IMR-90 (cell line): ENCODE measurements around the gene KPTN. TPM values are rescaled to one million over a fixed set of nuclear protein-coding genes. Genes with fewer than 3 reads are reported as not detected.

Experiments
- ATAC-seq: fragments of 200-7000 bp; cut with Tn5 transposase; 2 replicates; pipeline ENCODE4 v1.9.1; 2020; ENCODE audit warnings: low read depth, mild to moderate bottlenecking, moderate library complexity
- BruUV-seq: library from RNA; stranded (reverse); fragments of 400-500 nt; replicated peaks from 2 replicates; lab custom pipeline; 2021; lab: Mats Ljungman, UMichigan
- CTCF ChIA-PET: fragments of 300-600 bp; formaldehyde crosslinking; extraction: SDS; loops from one replicate; lab custom pipeline; 2021; ENCODE audit warnings: antibody characterized with exemption; lab: Yijun Ruan, JAX
- POLR2A ChIA-PET: fragments of 300-600 bp; sonication (Branson Sonifier 250); formaldehyde crosslinking; loops from one replicate; lab custom pipeline; 2022; ENCODE audit warnings: antibody characterized with exemption; ENCODE audit not compliant: unreplicated experiment; lab: Charles Lee
- DNase-seq: peaks from one replicate; pipeline ENCODE4 v3.0.0; 2013
- H2AFZ ChIP-seq: replicated peaks from 2 replicates; pipeline ENCODE3; 2013; ENCODE audit warnings: low read length, mild to moderate bottlenecking; ENCODE audit not compliant: poor library complexity
- H2AK5ac ChIP-seq: 2 replicates; pipeline ENCODE4 v1.6.1; 2013; ENCODE audit warnings: low read depth, low read length, inconsistent platforms
- H2AK9ac ChIP-seq: replicated peaks from 2 replicates; pipeline ENCODE3; 2013; ENCODE audit warnings: mild to moderate bottlenecking, low read depth, low read length, moderate library complexity; ENCODE audit not compliant: poor library complexity
- H2BK120ac ChIP-seq: 2 replicates; pipeline ENCODE4 v1.6.1; 2013; ENCODE audit warnings: low read depth, low read length, inconsistent platforms
- H2BK15ac ChIP-seq: 3 replicates; pipeline ENCODE4 v1.6.1; 2013; ENCODE audit warnings: low read depth, low read length, inconsistent platforms
- H2BK20ac ChIP-seq: 2 replicates; pipeline ENCODE4 v1.6.1; 2013; ENCODE audit warnings: low read depth, mild to moderate bottlenecking, inconsistent platforms, low read length, moderate library complexity
- H2BK5ac ChIP-seq: 2 replicates; pipeline ENCODE4 v1.6.1; 2013; ENCODE audit warnings: mild to moderate bottlenecking, low read depth, low read length, inconsistent platforms; ENCODE audit not compliant: poor library complexity, severe bottlenecking
- H3K14ac ChIP-seq: replicated peaks from 2 replicates; pipeline ENCODE4 v1.6.1; 2013; ENCODE audit warnings: low read depth, low read length, inconsistent platforms
- H3K18ac ChIP-seq: 2 replicates; pipeline ENCODE4 v1.6.1; 2013; ENCODE audit warnings: low read depth, low read length, control low read depth
- H3K23ac ChIP-seq: 2 replicates; pipeline ENCODE4 v1.6.1; 2013; ENCODE audit warnings: low read depth, low read length, inconsistent platforms
- H3K27ac ChIP-seq: 2 replicates; pipeline ENCODE4 v1.5.1; 2013; ENCODE audit warnings: mild to moderate bottlenecking, control low read depth, low read length; ENCODE audit not compliant: insufficient read depth
- H3K27me3 ChIP-seq: 2 replicates; pipeline ENCODE4 v1.6.1; 2013; ENCODE audit warnings: low read length; ENCODE audit not compliant: control insufficient read depth, insufficient read depth
- H3K36me3 ChIP-seq: 2 replicates; pipeline ENCODE4 v1.6.1; 2013; ENCODE audit warnings: low read length, mixed read lengths; ENCODE audit not compliant: control insufficient read depth, insufficient read depth
- H3K4ac ChIP-seq: 2 replicates; pipeline ENCODE4 v1.6.1; 2013; ENCODE audit warnings: low read depth, low read length, inconsistent platforms
- H3K4me1 ChIP-seq: 2 replicates; pipeline ENCODE4 v1.6.1; 2013; ENCODE audit warnings: low read length, mixed read lengths; ENCODE audit not compliant: control insufficient read depth, insufficient read depth
- H3K4me2 ChIP-seq: 2 replicates; pipeline ENCODE4 v1.6.1; 2013; ENCODE audit warnings: low read depth, mild to moderate bottlenecking, control low read depth, low read length, moderate library complexity
- H3K4me3 ChIP-seq: 2 replicates; pipeline ENCODE4 v1.5.1; 2013; ENCODE audit warnings: low read depth, mild to moderate bottlenecking, control low read depth, low read length, moderate library complexity; ENCODE audit not compliant: insufficient read depth
- H3K56ac ChIP-seq: 2 replicates; pipeline ENCODE4 v1.6.1; 2013; ENCODE audit warnings: low read length, inconsistent platforms; ENCODE audit not compliant: insufficient read depth; ENCODE audit errors: extremely low read depth
- H3K79me1 ChIP-seq, 2 experiments: 2 replicates each; pipeline ENCODE4 v1.6.1; 2013; ENCODE audit warnings: low read length in 2 of 2, inconsistent platforms in 1 of 2, low read depth in 1 of 2
- H3K9ac ChIP-seq: 2 replicates; pipeline ENCODE4 v1.6.1; 2013; ENCODE audit warnings: low read depth, low read length, control low read depth
- H3K9me1 ChIP-seq: 2 replicates; pipeline ENCODE4 v1.6.1; 2013; ENCODE audit warnings: low read length, inconsistent platforms; ENCODE audit not compliant: insufficient read depth
- H3K9me3 ChIP-seq: 2 replicates; pipeline ENCODE4 v1.6.1; 2013; ENCODE audit warnings: low read length; ENCODE audit not compliant: control insufficient read depth, insufficient read depth
- H4K20me1 ChIP-seq: 2 replicates; pipeline ENCODE4 v1.6.1; 2013; ENCODE audit warnings: low read length, inconsistent platforms; ENCODE audit not compliant: insufficient read depth
- H4K5ac ChIP-seq: 2 replicates; pipeline ENCODE4 v1.6.1; 2013; ENCODE audit warnings: mild to moderate bottlenecking, low read depth, low read length, control low read depth
- H4K8ac ChIP-seq, 2 experiments: 2 replicates each; pipeline ENCODE4 v1.6.1; 2013; ENCODE audit warnings: low read depth in 2 of 2, low read length in 2 of 2, control low read depth in 1 of 2, inconsistent platforms in 1 of 2
- H4K91ac ChIP-seq: 2 replicates; pipeline ENCODE4 v1.6.1; 2013; ENCODE audit warnings: low read depth, low read length, inconsistent platforms; ENCODE audit not compliant: insufficient read depth
- BHLHE40 ChIP-seq: fragments of 150-350 bp; IDR thresholded peaks from 2 replicates; pipeline ENCODE4 v1.6.1; 2016; ENCODE audit warnings: mild to moderate bottlenecking, low read depth, low read length
- CEBPB ChIP-seq: IDR thresholded peaks from 2 replicates; pipeline ENCODE4 v1.6.1; 2012; ENCODE audit warnings: low read depth, low read length, improper control_type of control experiment
- CHD1 ChIP-seq: IDR thresholded peaks from 2 replicates; pipeline ENCODE4 v1.6.1; 2012; ENCODE audit warnings: low read depth, low read length, improper control_type of control experiment
- MAFK ChIP-seq: IDR thresholded peaks from 2 replicates; pipeline ENCODE4 v1.6.1; 2012; ENCODE audit warnings: low read depth, low read length, improper control_type of control experiment
- MAZ ChIP-seq: IDR thresholded peaks from 2 replicates; pipeline ENCODE4 v1.6.1; 2012; ENCODE audit warnings: low read depth, mild to moderate bottlenecking, low read length, improper control_type of control experiment, moderate library complexity, borderline replicate concordance
- NFE2L2 ChIP-seq: fragments of 150-350 bp; IDR thresholded peaks from 2 replicates; pipeline ENCODE4 v1.6.1; 2016; ENCODE audit warnings: low read depth, mild to moderate bottlenecking, low read length
- POLR2A ChIP-seq: IDR thresholded peaks from 2 replicates; pipeline ENCODE4 v1.6.1; 2012; ENCODE audit warnings: mild to moderate bottlenecking, low read depth, low read length
- RAD21 ChIP-seq: IDR thresholded peaks from 2 replicates; pipeline ENCODE4 v1.6.1; 2012; ENCODE audit warnings: low read length, improper control_type of control experiment
- RCOR1 ChIP-seq: IDR thresholded peaks from 2 replicates; pipeline ENCODE4 v1.6.1; 2012; ENCODE audit warnings: mild to moderate bottlenecking, low read length, improper control_type of control experiment; ENCODE audit not compliant: insufficient replicate concordance
- RFX5 ChIP-seq: IDR thresholded peaks from 2 replicates; pipeline ENCODE4 v1.8.0; 2012; ENCODE audit warnings: low read depth, mild to moderate bottlenecking, low read length, moderate library complexity
- SMC3 ChIP-seq: fragments of 150-350 bp; IDR thresholded peaks from 2 replicates; pipeline ENCODE4 v1.6.1; 2016; ENCODE audit warnings: low read depth, mild to moderate bottlenecking, antibody characterized with exemption, low read length, moderate library complexity
- WGBS, 2 experiments: methylation state at CpG; one replicate each; pipeline versions ENCODE4 v1.1.5 to v1.1.7; 2013; ENCODE audit warnings: missing lambda C conversion rate in 2 of 2; ENCODE audit not compliant: insufficient read length in 1 of 2; ENCODE audit errors: extremely low coverage in 2 of 2; 5-methylcytosine and 5-hydroxymethylcytosine counted together
- dilution Hi-C: fragments of 300-500 bp; cut with HindIII; formaldehyde crosslinking; loops from one replicate; pipeline ENCODE4 v1.14.3; 2018; ENCODE audit warnings: low sequenced_read_pairs; ENCODE audit not compliant: unreplicated experiment
- in situ Hi-C: fragments of 300-500 bp; cut with MboI; formaldehyde crosslinking; loops from 3 replicates; pipeline ENCODE4 v1.14.3; 2019; ENCODE audit warnings: low sequenced_read_pairs, inconsistent platforms, mixed read lengths
- intact Hi-C: fragments of 100-400 bp; cut with micrococcal nuclease; formaldehyde crosslinking; loops from 2 replicates; pipeline ENCODE4 v1.10.0; 2022
- polyA plus RNA-seq, 3 experiments: library from polyadenylated mRNA; depleted of rRNA; stranded (reverse); fragments of >200 nt; gene quantifications; 2 replicates each; pipeline ENCODE4 v1.2.3, GENCODE V29; 2012; ENCODE audit warnings: low replicate concordance in 1 of 3
- total RNA-seq: library from RNA; depleted of rRNA; stranded (reverse); fragments of >200 nt; gene quantifications from 2 replicates; pipeline ENCODE4 v1.2.3, GENCODE V29; 2012
- TF ChIP-seq, protein P1 (sequence below): conservative IDR thresholded peaks from 2 replicates; pipeline ENCODE4 v1.5.1; 2012; ENCODE audit warnings: mild to moderate bottlenecking, low read depth, low read length, improper control_type of control experiment
- TF ChIP-seq, protein P2 (sequence below): fragments of 150-350 bp; IDR thresholded peaks from 2 replicates; pipeline ENCODE4 v1.6.1; 2017; ENCODE audit warnings: mild to moderate bottlenecking, antibody characterized with exemption, low read length, low read depth

KPTN gene
- total and polyA plus RNA-seq, 2 of the 4 experiments (the other 2 are of a cell fraction), result 4.1 to 15.4 TPM

DNA sequence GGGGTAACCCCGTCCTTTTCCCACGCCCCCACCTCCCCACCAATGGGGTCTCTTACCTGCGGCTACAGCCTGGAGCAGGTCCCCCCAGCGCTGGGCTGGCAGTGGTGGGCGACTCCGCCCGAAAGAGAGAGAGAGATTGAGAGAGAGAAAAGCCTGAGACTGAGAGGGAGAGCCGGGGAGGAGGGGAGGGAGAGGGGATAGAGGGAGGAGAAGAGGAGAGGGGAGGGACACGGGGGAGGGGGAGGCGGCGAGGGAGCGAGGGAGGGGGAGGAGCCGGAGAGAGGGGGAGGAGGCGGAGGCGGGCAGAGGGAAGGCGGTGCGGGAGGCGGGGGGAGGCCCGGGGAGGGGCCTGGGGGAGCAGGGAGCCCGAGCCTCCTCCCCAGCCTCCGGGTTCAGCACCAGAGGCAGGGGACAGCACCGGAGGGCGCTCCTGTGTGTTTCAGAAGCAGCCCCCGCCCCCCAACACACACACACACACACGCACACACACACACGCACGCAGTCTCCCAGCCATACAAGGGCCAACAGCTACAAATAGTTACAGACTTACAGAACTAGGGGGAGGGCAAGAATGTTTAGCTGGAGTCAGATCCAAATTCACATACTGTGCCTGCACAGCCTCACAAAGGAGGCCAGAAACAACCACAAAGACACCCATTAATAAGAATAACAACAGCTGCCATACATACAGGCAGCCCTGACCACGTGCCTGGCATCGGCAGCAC lies 12.1 kb downstream of the KPTN start, which contains the start of gene SLC8A2 (continued):
- TF ChIP-seq POLR2A, result no peak

DNA sequence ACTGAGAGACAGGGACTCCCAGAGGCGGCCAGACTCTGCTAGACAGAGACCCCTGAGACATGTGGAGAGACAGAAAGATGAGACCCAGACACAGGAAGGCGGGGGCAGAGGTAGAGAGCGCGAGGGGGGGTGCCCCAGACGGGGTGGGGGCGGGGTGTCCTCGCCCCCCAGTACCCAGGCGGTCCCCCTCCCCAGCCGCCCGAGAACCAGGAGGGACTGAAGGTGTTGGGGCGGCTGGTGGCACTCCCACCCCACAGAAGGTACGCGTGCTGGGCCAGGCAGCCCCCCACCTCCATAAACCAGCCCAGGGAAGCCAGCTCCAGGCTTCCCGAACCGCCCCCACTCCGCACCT lies 12.7 kb downstream of the KPTN start:
- Histone ChIP-seq H3K36me3 (no peaks in the 10 kb centered on the region), H2BK120ac (no peak overlapping the region), H3K9ac (no peak overlapping the region), H3K4me3 (no peak overlapping the region), H2AFZ (no peak overlapping the region), H3K4ac (no peak overlapping the region), H4K8ac (no peak overlapping the region), H3K9me3 (peaks cover 5% of the 10 kb centered on the region; the same call in 1 of the 2 replicates), H3K56ac (no peak overlapping the region), H4K20me1 (no peaks in the 10 kb centered on the region; the same call in 1 of the 2 replicates), H4K91ac (no peak overlapping the region), H3K9me1 (no peaks in the 10 kb centered on the region), H3K79me1 (no peaks in the 10 kb centered on the region), H2BK20ac (no peak overlapping the region), H3K4me1 (no peaks in the 10 kb centered on the region), H3K4me2 (no peak overlapping the region; the same call in 1 of the 2 replicates), H2AK5ac (no peak overlapping the region), H3K18ac (no peak overlapping the region), H3K27me3 (peaks cover 49% of the 10 kb centered on the region), H3K27ac (no peak overlapping the region), H2AK9ac (no peak overlapping the region), H2BK15ac (no peak overlapping the region), H3K23ac (no peak overlapping the region), H3K14ac (no peak overlapping the region), H4K5ac (no peak overlapping the region), H2BK5ac (no peak overlapping the region)
- in situ Hi-C loops, result no loop called here
- DNase-seq (no peak), ATAC-seq (no peak)
- WGBS, 2 experiments, result no CpG with 5 or more reads among the region's 16 CpGs
- CTCF ChIA-PET, result no interaction called here
- POLR2A ChIA-PET, result no interaction called here
- intact Hi-C loops, result no loop called here
- no TSS peak for BruUV-seq
- dilution Hi-C loops, result no loop called here
- TF ChIP-seq, protein P1, sequence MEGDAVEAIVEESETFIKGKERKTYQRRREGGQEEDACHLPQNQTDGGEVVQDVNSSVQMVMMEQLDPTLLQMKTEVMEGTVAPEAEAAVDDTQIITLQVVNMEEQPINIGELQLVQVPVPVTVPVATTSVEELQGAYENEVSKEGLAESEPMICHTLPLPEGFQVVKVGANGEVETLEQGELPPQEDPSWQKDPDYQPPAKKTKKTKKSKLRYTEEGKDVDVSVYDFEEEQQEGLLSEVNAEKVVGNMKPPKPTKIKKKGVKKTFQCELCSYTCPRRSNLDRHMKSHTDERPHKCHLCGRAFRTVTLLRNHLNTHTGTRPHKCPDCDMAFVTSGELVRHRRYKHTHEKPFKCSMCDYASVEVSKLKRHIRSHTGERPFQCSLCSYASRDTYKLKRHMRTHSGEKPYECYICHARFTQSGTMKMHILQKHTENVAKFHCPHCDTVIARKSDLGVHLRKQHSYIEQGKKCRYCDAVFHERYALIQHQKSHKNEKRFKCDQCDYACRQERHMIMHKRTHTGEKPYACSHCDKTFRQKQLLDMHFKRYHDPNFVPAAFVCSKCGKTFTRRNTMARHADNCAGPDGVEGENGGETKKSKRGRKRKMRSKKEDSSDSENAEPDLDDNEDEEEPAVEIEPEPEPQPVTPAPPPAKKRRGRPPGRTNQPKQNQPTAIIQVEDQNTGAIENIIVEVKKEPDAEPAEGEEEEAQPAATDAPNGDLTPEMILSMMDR, result no peak
- TF ChIP-seq BHLHE40 (no peak), RAD21 (no peak), CHD1 (no peak), MAZ (no peak), NFE2L2 (no peak), MAFK (no peak), RFX5 (no peak), SMC3 (no peak), POLR2A (no peak), RCOR1 (no peak), CEBPB (no peak)
- TF ChIP-seq, protein P2, sequence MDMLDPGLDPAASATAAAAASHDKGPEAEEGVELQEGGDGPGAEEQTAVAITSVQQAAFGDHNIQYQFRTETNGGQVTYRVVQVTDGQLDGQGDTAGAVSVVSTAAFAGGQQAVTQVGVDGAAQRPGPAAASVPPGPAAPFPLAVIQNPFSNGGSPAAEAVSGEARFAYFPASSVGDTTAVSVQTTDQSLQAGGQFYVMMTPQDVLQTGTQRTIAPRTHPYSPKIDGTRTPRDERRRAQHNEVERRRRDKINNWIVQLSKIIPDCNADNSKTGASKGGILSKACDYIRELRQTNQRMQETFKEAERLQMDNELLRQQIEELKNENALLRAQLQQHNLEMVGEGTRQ, result no peak
